K562 (cell line): ENCODE data around the gene ENDOU. TPM values are rescaled to one million over a fixed set of nuclear protein-coding genes. Genes with fewer than 3 reads are reported as not detected.
A peak's percentile ranks its signal among the peaks of the same experiment; 100 is the strongest.

Experiments
- CREB5 ChIP-seq: fragments of 250-450 bp; sonication (Bioruptor Pico); IDR thresholded peaks from 2 replicates; pipeline ENCODE4 v1.5.0; 2020; ENCODE audit warnings: mild to moderate bottlenecking
- FOXM1 ChIP-seq, 2 experiments: fragments of 450-650 bp in 1 of 2; sonication (generic) in 1 of 2; formaldehyde crosslinking in 1 of 2; IDR thresholded peaks; 2 replicates each; pipeline versions ENCODE4 v1.6.1 to v1.9.0; 2017 to 2022; ENCODE audit warnings: low read depth in 2 of 2, mild to moderate bottlenecking in 2 of 2, missing genetic modification reagents in 1 of 2, moderate library complexity in 1 of 2
- HDAC2 ChIP-seq: fragments of 450-650 bp; IDR thresholded peaks from 2 replicates; pipeline ENCODE4 v1.6.1; 2016; ENCODE audit warnings: mild to moderate bottlenecking
- HDGF ChIP-seq: fragments of 450-650 bp; IDR thresholded peaks from 2 replicates; pipeline ENCODE4 v1.6.1; 2016
- LEF1 ChIP-seq: fragments of 450-650 bp; IDR thresholded peaks from 2 replicates; pipeline ENCODE4 v1.6.1; 2016; ENCODE audit warnings: mild to moderate bottlenecking
- MLLT1 ChIP-seq, 2 experiments: fragments of 450-650 bp; IDR thresholded peaks; 2 replicates each; pipeline ENCODE4 v1.6.1; 2016
- POLR3G ChIP-seq: IDR thresholded peaks from 2 replicates; pipeline ENCODE4 v1.6.1; 2011; ENCODE audit not compliant: insufficient read length, insufficient replicate concordance; ENCODE audit errors: extremely low read depth
- SMARCA4 ChIP-seq: fragments of 450-650 bp; IDR thresholded peaks from 2 replicates; pipeline ENCODE4 v1.6.1; 2016
- SRSF3 ChIP-seq: fragments of 200-400 bp; formaldehyde crosslinking; IDR thresholded peaks from 2 replicates; pipeline ENCODE4 v1.6.1; 2016; ENCODE audit warnings: mild to moderate bottlenecking, low read length, moderate library complexity; ENCODE audit not compliant: insufficient read depth
- TEAD1 ChIP-seq, 2 experiments: fragments of 450-650 bp in 1 of 2; sonication (generic) in 1 of 2; formaldehyde crosslinking; IDR thresholded peaks; 2 replicates each; pipeline versions ENCODE4 v1.4.0 to v1.8.0; 2020 to 2022; ENCODE audit warnings: mild to moderate bottlenecking in 2 of 2, missing genetic modification reagents in 1 of 2
- TEAD2 ChIP-seq: fragments of 450-650 bp; IDR thresholded peaks from 2 replicates; pipeline ENCODE4 v1.6.1; 2016; ENCODE audit warnings: missing genetic modification characterization, control low read depth, missing compliant biosample characterization
- ZBTB49 ChIP-seq: sonication (generic); formaldehyde crosslinking; IDR thresholded peaks from 2 replicates; pipeline ENCODE4 v1.8.0; 2022; ENCODE audit warnings: missing genetic modification reagents, mild to moderate bottlenecking, borderline replicate concordance
- ZNF12 ChIP-seq: sonication (generic); formaldehyde crosslinking; IDR thresholded peaks from 2 replicates; pipeline ENCODE4 v1.4.0; 2020; ENCODE audit warnings: mild to moderate bottlenecking, missing genetic modification reagents
- ZNF124 ChIP-seq: sonication (generic); formaldehyde crosslinking; IDR thresholded peaks from 2 replicates; pipeline ENCODE4 v1.8.1; 2022; ENCODE audit warnings: missing genetic modification reagents
- ZNF830 ChIP-seq: fragments of 250-450 bp; sonication (Bioruptor Pico); IDR thresholded peaks from 2 replicates; pipeline ENCODE4 v1.5.0; 2021; ENCODE audit warnings: mild to moderate bottlenecking
- polyA plus RNA-seq, 8 experiments: library from polyadenylated mRNA; depleted of rRNA in 4 of 8; stranded (reverse) in 5 of 8; unstranded in 3 of 8; fragments of >200 nt; fragmentation: Nextera tagmentation in 2 of 8; fragmentation: Illumina TruSeq in 1 of 8; extraction: Ambion mirVana in 2 of 8; extraction: Trizol in 1 of 8; gene quantifications; 2 replicates each; pipeline versions ENCODE4 v1.2.1 to v1.2.3, GENCODE V29; 2011 to 2014; ENCODE audit warnings: inconsistent platforms in 1 of 8, missing spikeins in 1 of 8
- total RNA-seq, 7 experiments: library from RNA; depleted of rRNA in 6 of 7; stranded (reverse); fragments of >200 nt in 6 of 7; fragmentation: Illumina TruSeq in 2 of 7; extraction: Trizol in 2 of 7; gene quantifications; 2 replicates each; pipeline versions ENCODE4 v1.2.1 to v1.2.3, GENCODE V29; 2011 to 2021; ENCODE audit warnings: low replicate concordance in 1 of 7
- TF ChIP-seq, protein P1 (sequence below): fragments of 250-450 bp; sonication (Bioruptor Pico); IDR thresholded peaks from 2 replicates; pipeline ENCODE4 v1.5.0; 2021
- TF ChIP-seq, protein P2 (sequence below): fragments of 450-650 bp; formaldehyde crosslinking; IDR thresholded peaks from 2 replicates; pipeline ENCODE4 v1.4.0; 2020; ENCODE audit warnings: mild to moderate bottlenecking, moderate library complexity
- TF ChIP-seq, protein P3 (sequence below): fragments of 250-450 bp; sonication (Bioruptor Pico); IDR thresholded peaks from 2 replicates; pipeline ENCODE4 v1.4.0; 2020; ENCODE audit warnings: mild to moderate bottlenecking, moderate library complexity

Gene ENDOU
- total and polyA plus RNA-seq, 9 of the 15 experiments (the other 6 are each of a cell fraction or from before 2014, with no cell fraction given): 0.03 TPM; not detected in 8

- no peak for TF ChIP-seq LEF1
- no peak for TF ChIP-seq ZNF124 (CRISPR knock-in tag)
- TF ChIP-seq ZBTB49 (CRISPR knock-in tag): no peak
- peak; percentile 42 to 82; a peak in 1 of 4 replicates for TF ChIP-seq TEAD1 (CRISPR knock-in tag; IDR thresholded peaks at IDR 0.05)
- no peak for TF ChIP-seq ZNF830 (CRISPR knock-in tag)
- no peak for TF ChIP-seq SMARCA4
- TF ChIP-seq, protein P1, sequence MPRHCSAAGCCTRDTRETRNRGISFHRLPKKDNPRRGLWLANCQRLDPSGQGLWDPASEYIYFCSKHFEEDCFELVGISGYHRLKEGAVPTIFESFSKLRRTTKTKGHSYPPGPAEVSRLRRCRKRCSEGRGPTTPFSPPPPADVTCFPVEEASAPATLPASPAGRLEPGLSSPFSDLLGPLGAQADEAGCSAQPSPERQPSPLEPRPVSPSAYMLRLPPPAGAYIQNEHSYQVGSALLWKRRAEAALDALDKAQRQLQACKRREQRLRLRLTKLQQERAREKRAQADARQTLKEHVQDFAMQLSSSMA (CRISPR knock-in tag): no peak
- TF ChIP-seq, protein P2, sequence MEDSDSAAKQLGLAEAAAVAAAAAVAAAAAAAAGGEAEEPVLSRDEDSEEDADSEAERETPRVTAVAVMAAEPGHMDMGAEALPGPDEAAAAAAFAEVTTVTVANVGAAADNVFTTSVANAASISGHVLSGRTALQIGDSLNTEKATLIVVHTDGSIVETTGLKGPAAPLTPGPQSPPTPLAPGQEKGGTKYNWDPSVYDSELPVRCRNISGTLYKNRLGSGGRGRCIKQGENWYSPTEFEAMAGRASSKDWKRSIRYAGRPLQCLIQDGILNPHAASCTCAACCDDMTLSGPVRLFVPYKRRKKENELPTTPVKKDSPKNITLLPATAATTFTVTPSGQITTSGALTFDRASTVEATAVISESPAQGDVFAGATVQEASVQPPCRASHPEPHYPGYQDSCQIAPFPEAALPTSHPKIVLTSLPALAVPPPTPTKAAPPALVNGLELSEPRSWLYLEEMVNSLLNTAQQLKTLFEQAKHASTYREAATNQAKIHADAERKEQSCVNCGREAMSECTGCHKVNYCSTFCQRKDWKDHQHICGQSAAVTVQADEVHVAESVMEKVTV (CRISPR knock-in tag): peak; percentile 37; the same call in 1 of the 2 replicates
- no peak for TF ChIP-seq HDGF
- TF ChIP-seq SRSF3: no peak
- 0 out of 2 replicates have a peak, but pooled peaks have one; percentile 33 for TF ChIP-seq HDAC2
- no peak for TF ChIP-seq MLLT1 (IDR thresholded peaks at IDR 0.05)
- TF ChIP-seq, protein P3, sequence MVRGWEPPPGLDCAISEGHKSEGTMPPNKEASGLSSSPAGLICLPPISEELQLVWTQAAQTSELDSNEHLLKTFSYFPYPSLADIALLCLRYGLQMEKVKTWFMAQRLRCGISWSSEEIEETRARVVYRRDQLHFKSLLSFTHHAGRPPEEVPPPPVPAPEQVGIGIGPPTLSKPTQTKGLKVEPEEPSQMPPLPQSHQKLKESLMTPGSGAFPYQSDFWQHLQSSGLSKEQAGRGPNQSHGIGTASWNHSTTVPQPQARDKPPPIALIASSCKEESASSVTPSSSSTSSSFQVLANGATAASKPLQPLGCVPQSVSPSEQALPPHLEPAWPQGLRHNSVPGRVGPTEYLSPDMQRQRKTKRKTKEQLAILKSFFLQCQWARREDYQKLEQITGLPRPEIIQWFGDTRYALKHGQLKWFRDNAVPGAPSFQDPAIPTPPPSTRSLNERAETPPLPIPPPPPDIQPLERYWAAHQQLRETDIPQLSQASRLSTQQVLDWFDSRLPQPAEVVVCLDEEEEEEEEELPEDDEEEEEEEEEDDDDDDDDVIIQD (CRISPR knock-in tag): no peak
- no peak for TF ChIP-seq ZNF12 (CRISPR knock-in tag)
- TF ChIP-seq TEAD2: no peak
- no peak for TF ChIP-seq CREB5 (CRISPR knock-in tag)
- no peak for TF ChIP-seq POLR3G
- TF ChIP-seq FOXM1 (IDR thresholded peaks at IDR 0.05; ENCODE audit: low read depth): no peak
- no peak for TF ChIP-seq FOXM1 (CRISPR knock-in tag; IDR thresholded peaks at IDR 0.05; ENCODE audit: low read depth)
Measured at GRCh38 chr12:47744005-47744651, 18.8 kb upstream of the ENDOU start (continued).
